Inferior parietal cortex (tissue), 1 donor: ENCODE measurements around the gene KIFC3.
"Not testable (repeated sequence)": the region's sequence is repeated elsewhere in the genome, so short reads cannot be mapped to it uniquely, and the experiment has no call there.

Source experiments
- DNase-seq: peaks from one replicate; pipeline ENCODE4 v3.0.0-alpha.2; 2016; ENCODE audit errors: extremely low spot score

Gene KIFC3

GRCh38 chr16:57802341-57803133, at the start of gene KIFC3:
KIFC3 (minus strand) TSS chr16:57802491; CDS start chr16:57798243, 4,248 bp downstream.
- DNase-seq: peak; percentile 70

- DNase-seq: no peak
Observed at GRCh38 chr16:57848181-57848580, 45.9 kb upstream of the KIFC3 start.

- not testable (repeated sequence) for DNase-seq
Observed at GRCh38 chr16:57846931-57847330, 44.6 kb upstream of the KIFC3 start.

- DNase-seq: no peak
Observed at GRCh38 chr16:57846078-57846697, 43.9 kb upstream of the KIFC3 start.

GRCh38 chr16:57845115-57845514, 42.8 kb upstream of the KIFC3 start:
- no peak for DNase-seq

GRCh38 chr16:57844416-57845030, 42.2 kb upstream of the KIFC3 start:
- DNase-seq: no peak

GRCh38 chr16:57843400-57843799, 41.1 kb upstream of the KIFC3 start:
- DNase-seq: no peak

- no peak for DNase-seq
Observed at GRCh38 chr16:57842601-57843000, 40.3 kb upstream of the KIFC3 start.

GRCh38 chr16:57840833-57841232, 38.5 kb upstream of the KIFC3 start:
- DNase-seq: no peak

GRCh38 chr16:57838161-57838560, 35.9 kb upstream of the KIFC3 start:
- peak; percentile 49 for DNase-seq

- DNase-seq: peak; percentile 12
Observed at GRCh38 chr16:57837305-57838125, 35.2 kb upstream of the KIFC3 start.

GRCh38 chr16:57835439-57835838, 33.1 kb upstream of the KIFC3 start:
- not testable (repeated sequence) for DNase-seq

GRCh38 chr16:57834936-57835335, 32.6 kb upstream of the KIFC3 start:
- no peak for DNase-seq

- no peak for DNase-seq
Observed at GRCh38 chr16:57830890-57831484, 28.7 kb upstream of the KIFC3 start.

- no peak for DNase-seq
Observed at GRCh38 chr16:57829969-57830360, 27.7 kb upstream of the KIFC3 start.

GRCh38 chr16:57828272-57829161, 26.2 kb upstream of the KIFC3 start:
- no peak for DNase-seq

- DNase-seq: no peak
Observed at GRCh38 chr16:57826706-57827625, 24.7 kb upstream of the KIFC3 start.

- no peak for DNase-seq
Observed at GRCh38 chr16:57826052-57826451, 23.8 kb upstream of the KIFC3 start.

GRCh38 chr16:57825298-57826044, 23.2 kb upstream of the KIFC3 start:
- no peak for DNase-seq
